Measurements from ENCODE around the gene CACUL1.
"Not testable (repeated sequence)": the region's sequence is repeated elsewhere in the genome, so short reads cannot be mapped to it uniquely, and the experiment has no call there.

The CACUL1 gene

GRCh38 chr10:118672153-118672552 is 82.6 kb downstream of the CACUL1 start:
- TF ChIP-seq CTCF (IDR thresholded peaks at IDR 0.05) = no peak
- no peaks in the 10 kb centered on the region for H3K9me3 Mint-ChIP-seq
- H3K27ac Mint-ChIP-seq = peak overlapping the region; percentile 95

GRCh38 chr10:118671221-118671620 is 83.5 kb downstream of the CACUL1 start:
- not testable (repeated sequence) for H3K9me3 Mint-ChIP-seq; DNase-seq; H3K27ac Mint-ChIP-seq; H3K4me3 Mint-ChIP-seq; H3K27me3 Mint-ChIP-seq (ENCODE audit: low read depth, poor library complexity)
- peaks cover 22% of the 10 kb centered on the region for H3K36me3 Mint-ChIP-seq (ENCODE audit: low read depth)
- H3K4me1 Mint-ChIP-seq = peaks cover 14% of the 10 kb centered on the region

More at GRCh38 chr10:118672153-118672552, 82.6 kb downstream of the CACUL1 start:
- Mint-ChIP-seq H3K36me3 (ENCODE audit: low read depth) (peaks cover 22% of the 10 kb centered on the region), H3K4me1 (peaks cover 14% of the 10 kb centered on the region), H3K27me3 (ENCODE audit: low read depth, poor library complexity) (peaks cover 3% of the 10 kb centered on the region), H3K4me3 (no peak overlapping the region)
- no peak for DNase-seq

GRCh38 chr10:118670472-118671124 is 84.2 kb downstream of the CACUL1 start:
- H3K27me3 Mint-ChIP-seq (ENCODE audit: low read depth, poor library complexity) = peaks cover 10% of the 10 kb centered on the region
- no peak for TF ChIP-seq CTCF (IDR thresholded peaks at IDR 0.05)
- DNase-seq = no peak
- H3K4me3 Mint-ChIP-seq = no peak overlapping the region
- H3K36me3 Mint-ChIP-seq (ENCODE audit: low read depth) = peaks cover 22% of the 10 kb centered on the region
- H3K4me1 Mint-ChIP-seq = peaks cover 14% of the 10 kb centered on the region
- H3K9me3 Mint-ChIP-seq = no peaks in the 10 kb centered on the region
- no peak overlapping the region for H3K27ac Mint-ChIP-seq

GRCh38 chr10:118669835-118670234 is 84.9 kb downstream of the CACUL1 start:
- no peaks in the 10 kb centered on the region for H3K9me3 Mint-ChIP-seq
- peaks cover 15% of the 10 kb centered on the region for H3K36me3 Mint-ChIP-seq (ENCODE audit: low read depth)
- peaks cover 16% of the 10 kb centered on the region for H3K27me3 Mint-ChIP-seq (ENCODE audit: low read depth, poor library complexity)
- peaks cover 14% of the 10 kb centered on the region for H3K4me1 Mint-ChIP-seq
- DNase-seq = no peak
- no peak overlapping the region for H3K27ac Mint-ChIP-seq
- H3K4me3 Mint-ChIP-seq = no peak overlapping the region
- TF ChIP-seq CTCF (IDR thresholded peaks at IDR 0.05) = no peak

- H3K36me3 Mint-ChIP-seq (ENCODE audit: low read depth) = peaks cover 9% of the 10 kb centered on the region
- peaks cover 14% of the 10 kb centered on the region for H3K4me1 Mint-ChIP-seq
- no peak overlapping the region for H3K27ac Mint-ChIP-seq
- H3K4me3 Mint-ChIP-seq = no peak overlapping the region
- no peaks in the 10 kb centered on the region for H3K9me3 Mint-ChIP-seq
- TF ChIP-seq CTCF (IDR thresholded peaks at IDR 0.05) = no peak
- peaks cover 16% of the 10 kb centered on the region for H3K27me3 Mint-ChIP-seq (ENCODE audit: low read depth, poor library complexity)
- DNase-seq = no peak
Measured at GRCh38 chr10:118669020-118669791, 85.6 kb downstream of the CACUL1 start.

- Mint-ChIP-seq H3K9me3 (no peaks in the 10 kb centered on the region), H3K4me1 (peaks cover 6% of the 10 kb centered on the region), H3K36me3 (ENCODE audit: low read depth) (peaks cover under 1% of the 10 kb centered on the region), H3K27me3 (ENCODE audit: low read depth, poor library complexity) (peaks cover 16% of the 10 kb centered on the region), H3K4me3 (no peak overlapping the region), H3K27ac (no peak overlapping the region)
- no peak for TF ChIP-seq CTCF (IDR thresholded peaks at IDR 0.05)
- no peak for DNase-seq
Measured at GRCh38 chr10:118668228-118668952, 86.4 kb downstream of the CACUL1 start.

All from nephron progenitor cell (in vitro differentiated cells).